T-helper 1 cell treated with Interleukin-12 subunit alpha and Interleukin-12 subunit beta and Interleukin-4 antibody, amounts not matched to agents 30 ng/mL and 1 ng/mL, for 36 hours (primary cell): Measurements from ENCODE around the gene ETF1. TPM values are rescaled to one million over a fixed set of nuclear protein-coding genes. Genes with fewer than 3 reads are reported as not detected.

Experiments used
- intact Hi-C: fragments of 100-400 bp; cut with micrococcal nuclease; formaldehyde crosslinking; loops from one replicate; pipeline ENCODE4 v1.15.1; 2024
- total RNA-seq: library from RNA; stranded (reverse); gene quantifications from 2 replicates; pipeline ENCODE4 v1.2.3, GENCODE V29; 2022

Gene ETF1
- total RNA-seq, 1 donor from 2014 or later = 95.7 TPM

DNA sequence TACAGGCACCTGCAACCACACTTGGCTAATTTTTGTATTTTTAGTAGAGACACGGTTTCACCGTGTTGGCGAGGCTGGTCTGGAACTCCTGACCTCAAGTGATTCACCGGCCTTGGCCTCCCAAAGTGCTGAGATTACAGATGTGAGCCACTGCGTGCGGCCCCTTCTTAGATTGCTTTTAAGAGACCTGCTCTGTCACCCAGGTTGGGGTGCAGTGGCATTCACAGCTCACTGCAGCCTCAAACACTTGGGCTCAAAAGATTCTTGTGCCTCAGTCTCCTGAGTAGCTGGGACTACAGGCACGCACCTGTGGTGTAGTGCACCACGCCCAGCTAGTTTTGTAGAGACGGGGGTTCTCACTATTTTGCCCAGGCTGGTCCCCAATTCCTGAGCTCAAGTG is 21.2 kb upstream of the ETF1 start:
- intact Hi-C loops = no loop called here

DNA sequence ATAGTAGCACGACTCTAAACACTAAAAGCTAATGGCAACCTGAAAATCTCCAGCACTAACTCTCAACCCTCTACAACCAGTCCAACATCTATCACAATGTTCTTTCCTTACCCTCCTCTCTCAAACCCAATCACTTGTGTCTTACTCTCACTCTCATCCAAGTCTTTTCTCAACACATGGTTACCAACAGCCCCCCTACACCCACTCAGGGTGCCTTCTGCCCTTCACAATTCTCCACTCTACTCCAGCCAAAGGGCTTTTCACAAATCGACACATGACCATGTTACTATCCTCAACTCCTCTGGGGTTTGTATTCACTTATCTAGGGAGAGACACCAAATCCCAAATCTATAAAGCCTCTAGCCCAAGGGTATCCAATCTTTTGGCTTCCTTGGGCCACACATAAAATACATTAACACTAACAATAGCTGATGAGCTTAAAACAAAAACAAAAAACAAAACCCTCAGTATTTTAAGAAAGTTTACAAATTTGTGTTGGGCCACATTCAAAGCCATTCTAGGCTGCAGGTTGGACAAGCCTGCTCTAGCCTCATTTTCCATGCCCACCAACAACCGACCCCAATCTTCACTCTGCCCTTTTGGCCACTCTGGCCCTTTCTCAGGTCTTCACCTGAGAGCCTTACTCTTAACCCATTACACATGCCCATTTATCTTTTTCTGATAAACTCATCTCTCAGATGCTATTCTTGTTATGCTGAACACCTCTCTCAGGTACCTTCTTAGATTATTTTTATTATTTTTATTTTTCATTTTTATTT is 20.5 kb upstream of the ETF1 start:
- intact Hi-C loops = no loop called here

DNA sequence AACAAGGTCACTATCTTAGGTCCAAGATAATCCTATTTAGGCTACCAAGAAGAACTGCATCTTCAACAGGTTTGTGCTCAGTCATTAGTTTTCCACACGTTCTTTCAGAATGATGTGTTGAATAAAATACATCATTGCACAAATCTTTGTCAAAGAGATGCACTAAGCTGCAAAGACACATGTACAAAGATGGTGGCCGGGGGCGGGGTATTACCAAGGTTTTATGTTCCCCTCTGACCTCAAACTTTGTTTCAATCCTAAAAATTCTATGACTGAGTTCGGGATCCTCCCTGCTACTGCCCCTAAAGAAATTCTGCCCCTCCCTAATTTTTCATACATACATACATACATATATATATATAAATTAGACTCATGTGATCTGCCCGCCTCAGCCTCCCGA is 17.9 kb upstream of the ETF1 start:
- intact Hi-C loops = no loop called here

DNA sequence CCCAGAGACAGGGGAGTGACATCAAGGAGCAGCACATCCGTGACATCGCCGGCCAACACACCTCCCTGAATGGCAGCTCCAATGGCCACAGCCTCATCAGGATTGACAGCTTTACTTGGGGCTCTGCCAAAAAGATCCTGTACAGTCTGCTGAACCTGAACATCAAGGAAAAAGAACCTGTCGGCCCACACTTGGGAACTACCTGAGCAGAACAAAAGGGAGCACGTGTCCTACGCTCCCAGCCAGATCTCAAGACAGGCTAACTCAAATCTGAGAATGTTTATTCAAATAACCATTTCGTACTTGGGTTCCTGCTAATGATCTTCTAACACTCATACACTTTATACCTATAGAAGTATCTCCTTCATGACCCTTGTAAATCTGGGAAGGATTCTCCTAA is 16.9 kb upstream of the ETF1 start:
- intact Hi-C loops = no loop called here

DNA sequence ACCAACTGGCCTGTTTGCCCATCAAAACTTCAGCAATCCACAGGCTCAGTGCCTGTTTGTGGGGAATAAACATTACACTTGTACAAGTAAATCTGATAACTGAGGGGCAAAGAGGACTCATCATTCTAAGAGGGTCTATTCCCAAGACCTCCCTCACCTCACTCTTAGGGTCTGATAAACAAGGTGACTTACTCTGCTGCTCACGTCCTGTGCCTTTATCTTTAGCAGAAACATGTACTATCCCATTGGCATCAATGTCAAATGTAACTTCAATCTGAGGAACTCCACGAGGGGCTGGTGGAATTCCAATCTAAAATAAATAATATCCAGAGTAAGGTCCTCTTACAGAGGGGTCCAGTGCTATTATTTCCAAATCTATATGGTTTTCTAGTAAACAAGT is 14.6 kb upstream of the ETF1 start:
- intact Hi-C loops = no loop called here

DNA sequence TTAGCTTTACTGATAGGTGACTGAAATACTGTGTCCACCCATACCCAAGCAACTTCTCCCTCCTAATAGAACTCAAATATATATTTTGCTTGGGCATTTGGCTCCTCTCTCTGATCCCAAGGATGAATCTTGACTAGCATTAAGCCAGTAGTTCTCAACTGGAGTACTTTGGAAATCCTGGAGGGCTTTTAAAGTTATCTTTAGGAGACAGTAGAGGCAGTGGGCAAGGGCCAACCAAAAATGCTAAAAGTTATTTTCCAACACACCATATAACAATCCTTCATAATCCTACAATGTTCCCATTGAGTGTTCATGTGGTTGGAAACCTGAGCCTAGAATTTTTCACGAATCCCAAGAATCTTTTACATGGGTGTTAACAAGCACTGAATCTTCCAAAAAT is 11.1 kb upstream of the ETF1 start:
- intact Hi-C loops = no loop called here

DNA sequence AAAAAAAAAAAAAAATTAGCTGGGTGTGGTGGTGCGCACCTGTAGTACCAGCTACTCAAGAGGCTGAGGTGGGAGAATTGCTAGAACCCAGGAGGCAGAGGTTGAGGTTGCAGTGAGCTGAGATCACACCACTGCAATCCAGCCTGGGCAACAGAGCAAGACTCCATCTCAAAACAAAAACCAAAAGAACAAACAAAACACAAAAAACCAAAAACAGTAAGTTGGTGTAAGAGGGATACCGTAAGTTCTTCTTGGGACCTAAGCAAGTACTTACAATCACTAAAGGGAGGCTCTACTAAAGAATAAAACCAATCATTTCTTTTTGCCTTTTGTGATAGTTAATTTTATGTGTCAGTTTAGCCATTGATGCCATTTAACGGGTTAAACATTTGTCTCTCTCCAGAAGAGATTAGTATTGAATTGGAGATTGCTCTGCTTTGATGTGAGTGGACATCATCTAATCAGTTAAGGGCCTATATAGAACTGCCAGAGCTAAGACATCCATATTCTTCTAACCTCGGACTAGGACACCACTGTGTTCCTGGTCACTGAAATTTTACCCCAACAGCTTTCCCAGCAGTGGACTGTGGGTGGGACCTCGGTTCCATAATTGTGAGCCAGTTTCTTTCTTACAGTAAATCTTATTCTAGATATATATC is 10.5 kb upstream of the ETF1 start:
- intact Hi-C loops = no loop called here

DNA sequence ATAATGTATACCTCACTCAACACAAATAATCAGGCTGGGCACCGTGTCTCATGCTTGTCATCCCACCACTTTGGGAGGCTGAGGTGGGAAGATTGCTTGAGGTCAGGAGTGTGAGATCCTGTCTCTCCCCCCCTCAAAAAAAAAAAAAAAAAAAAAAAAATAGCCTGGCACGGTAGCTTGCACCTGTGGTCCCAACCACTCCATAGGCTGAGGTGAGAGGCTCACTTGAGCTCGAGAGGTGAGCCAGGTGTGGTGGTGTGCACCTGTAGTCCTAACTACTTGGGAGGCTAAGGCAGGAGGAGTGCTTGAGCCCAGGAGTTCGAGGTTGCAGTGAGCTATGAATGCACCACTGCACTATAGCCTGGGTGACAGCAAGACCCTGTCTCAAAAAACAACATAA is 9.6 kb upstream of the ETF1 start:
- intact Hi-C loops = no loop called here

DNA sequence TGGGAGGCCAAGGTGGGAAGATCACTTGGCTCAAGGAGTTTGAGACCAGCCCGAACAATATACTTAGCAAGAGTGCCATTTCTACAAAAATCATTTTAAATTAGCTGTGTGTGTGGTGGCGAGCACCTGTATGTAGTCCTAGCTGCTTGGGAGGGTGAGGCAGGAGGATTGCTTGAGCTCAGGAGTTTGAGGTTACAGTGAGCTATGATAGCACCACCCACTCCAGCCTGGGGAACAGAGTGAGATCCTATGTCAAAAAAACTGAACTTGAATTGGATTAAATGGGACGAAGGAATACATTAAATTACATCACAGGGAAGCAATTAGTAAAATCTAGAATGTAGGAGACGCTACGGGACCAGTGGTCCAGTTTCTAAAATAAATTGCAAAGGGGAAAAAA is 6.4 kb upstream of the ETF1 start:
- intact Hi-C loops = loop anchor here (10.0 kb wide), 1 partner anchor 1625 kb away; the partner anchor contains the start of gene CYSTM1

DNA sequence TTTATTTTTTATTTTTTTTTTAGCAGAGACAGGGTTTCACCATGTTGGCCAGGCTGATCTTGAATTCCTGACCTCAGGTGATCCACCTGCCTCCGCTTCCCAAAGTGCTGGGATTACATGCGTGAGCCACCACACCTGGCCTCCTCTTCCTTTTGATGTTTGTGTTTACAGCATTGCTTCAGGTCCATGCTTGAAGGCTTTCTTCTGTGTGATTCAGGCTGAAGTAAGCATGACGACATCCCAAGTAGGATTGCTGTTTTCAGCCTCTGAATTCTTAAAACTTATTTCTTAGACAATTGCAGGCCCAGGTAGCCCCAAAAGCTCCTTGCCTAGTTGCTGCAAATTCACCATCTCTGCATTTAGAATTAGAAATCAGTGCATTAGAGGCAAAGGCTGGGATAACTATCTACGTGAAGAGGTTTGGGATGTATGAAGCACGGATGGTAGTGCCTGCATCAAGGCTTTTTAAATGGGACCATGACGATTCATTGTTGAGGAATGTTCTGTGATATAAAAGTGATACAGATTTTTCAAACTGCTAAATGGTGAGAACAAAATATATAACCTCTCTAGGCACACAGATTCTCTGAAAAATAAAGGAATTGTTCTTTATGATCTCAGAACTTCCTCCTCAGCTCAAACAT is 3.0 kb upstream of the ETF1 start:
- intact Hi-C loops = loop anchor here (10.0 kb wide), 1 partner anchor 1629 kb away; the partner anchor contains the start of gene CYSTM1

DNA sequence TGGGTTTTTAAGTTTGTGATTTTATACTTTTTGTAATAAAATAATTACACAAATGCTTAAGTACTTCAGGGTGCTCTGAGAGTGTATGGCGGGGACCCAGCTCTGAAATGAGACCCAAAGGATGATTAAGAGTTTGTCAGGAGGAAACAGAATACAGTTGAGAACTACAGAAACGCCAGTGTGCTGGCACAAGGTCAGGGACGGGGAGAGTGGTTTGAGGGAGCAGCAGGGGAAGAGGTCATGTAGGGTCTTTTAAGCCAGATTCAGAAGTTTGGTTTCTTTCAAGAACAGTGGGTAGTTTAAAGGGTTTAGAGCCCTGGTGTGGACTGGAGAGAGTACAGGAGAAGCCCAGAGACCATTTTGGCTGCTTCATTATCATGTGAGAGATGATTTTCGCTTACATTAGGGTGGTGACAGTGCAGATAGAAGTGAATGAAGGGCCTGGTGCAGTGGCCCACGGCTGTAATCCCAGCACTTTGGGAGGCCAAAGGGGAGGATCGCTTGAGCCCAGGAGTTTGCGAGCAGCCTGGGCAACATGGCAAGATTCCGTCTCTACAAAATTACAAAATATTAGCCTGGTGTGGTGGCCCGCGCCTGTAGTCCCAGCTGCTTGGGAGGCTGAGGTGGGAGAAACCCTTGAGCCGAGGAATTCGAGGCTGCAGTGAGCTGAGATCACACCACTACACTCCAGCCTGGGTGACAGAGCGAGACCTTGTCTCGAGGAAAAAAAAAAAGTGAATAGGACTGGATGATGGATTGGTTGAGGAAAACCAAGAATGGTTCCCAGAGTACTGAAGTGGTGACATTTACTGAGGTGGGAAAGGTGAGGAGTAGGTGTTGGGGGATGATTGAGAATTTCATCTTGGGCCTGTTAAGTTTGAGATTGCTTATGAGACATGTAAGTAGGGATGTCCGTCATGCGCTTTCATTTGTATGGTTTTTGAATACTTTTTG is 1.4 kb upstream of the ETF1 start:
- intact Hi-C loops = loop anchor here (10.0 kb wide), 1 partner anchor 1630 kb away; the partner anchor contains the start of gene CYSTM1

DNA sequence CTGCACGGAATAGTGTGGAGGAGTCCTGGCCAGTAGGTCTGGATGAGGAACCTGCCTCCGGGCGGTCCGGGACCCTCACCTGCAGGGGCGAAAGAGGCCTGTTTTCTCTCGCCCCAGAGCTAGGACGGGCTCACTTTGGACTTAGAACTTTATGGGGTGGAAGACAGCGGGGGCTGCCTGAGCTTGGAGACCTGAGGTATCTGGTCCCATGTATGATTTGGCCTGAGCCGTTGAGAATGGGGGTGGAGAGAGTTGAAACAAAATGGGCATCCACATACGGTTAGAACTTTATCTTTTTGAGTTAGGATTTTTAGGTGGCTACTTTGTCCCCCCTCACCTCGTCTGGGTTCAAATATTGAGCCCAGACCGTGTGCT is 681 bp upstream of the ETF1 start:
- intact Hi-C loops = loop anchor here (1.0 to 10.0 kb wide), 21 partner anchors 32 to 1858 kb away; partner anchors contain the start of genes ANKHD1, BRD8, CDC23 and CDC25C

DNA sequence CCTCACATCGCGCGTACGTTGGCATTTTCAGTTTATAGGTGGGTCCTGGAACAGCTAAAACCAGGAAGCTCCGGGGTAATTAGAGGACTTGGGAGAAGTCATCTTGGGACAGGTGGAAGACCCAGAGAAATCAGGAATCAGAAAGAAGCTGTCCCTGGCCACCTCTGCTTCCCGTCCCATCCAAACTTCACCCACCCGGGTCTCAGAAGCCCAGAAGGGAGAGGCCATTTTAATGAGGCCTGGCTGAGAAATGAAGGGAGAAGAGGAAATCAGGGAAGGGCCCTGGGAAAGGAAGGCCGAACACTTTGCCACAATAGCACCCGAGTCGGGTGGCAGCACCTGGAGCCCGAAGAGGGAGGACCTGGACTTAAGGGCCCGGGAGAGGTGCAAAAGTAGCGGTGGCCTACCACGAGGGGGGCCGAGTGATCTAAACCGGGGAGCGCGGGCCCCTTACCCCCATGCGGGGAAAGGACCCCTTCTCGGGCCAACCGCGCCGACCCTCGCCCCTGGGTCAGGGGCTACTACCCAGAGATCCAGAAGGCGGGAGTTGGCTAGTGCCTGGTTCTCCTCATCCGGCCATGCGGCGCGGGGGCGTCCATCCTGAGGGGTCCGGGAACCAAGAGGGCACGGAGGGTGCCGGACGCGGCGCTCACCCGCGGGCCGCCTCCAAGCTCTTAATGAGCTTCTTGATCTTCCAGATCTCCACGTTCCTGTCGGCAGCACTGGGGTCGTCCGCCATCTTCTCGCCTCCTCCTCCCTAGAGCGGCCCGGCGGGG is 668 bp downstream of the ETF1 start:
- intact Hi-C loops = loop anchor here (2.0 to 10.0 kb wide), 4 partner anchors 798 to 1632 kb away; partner anchors contain the start of genes CYSTM1, PAIP2 and PURA

DNA sequence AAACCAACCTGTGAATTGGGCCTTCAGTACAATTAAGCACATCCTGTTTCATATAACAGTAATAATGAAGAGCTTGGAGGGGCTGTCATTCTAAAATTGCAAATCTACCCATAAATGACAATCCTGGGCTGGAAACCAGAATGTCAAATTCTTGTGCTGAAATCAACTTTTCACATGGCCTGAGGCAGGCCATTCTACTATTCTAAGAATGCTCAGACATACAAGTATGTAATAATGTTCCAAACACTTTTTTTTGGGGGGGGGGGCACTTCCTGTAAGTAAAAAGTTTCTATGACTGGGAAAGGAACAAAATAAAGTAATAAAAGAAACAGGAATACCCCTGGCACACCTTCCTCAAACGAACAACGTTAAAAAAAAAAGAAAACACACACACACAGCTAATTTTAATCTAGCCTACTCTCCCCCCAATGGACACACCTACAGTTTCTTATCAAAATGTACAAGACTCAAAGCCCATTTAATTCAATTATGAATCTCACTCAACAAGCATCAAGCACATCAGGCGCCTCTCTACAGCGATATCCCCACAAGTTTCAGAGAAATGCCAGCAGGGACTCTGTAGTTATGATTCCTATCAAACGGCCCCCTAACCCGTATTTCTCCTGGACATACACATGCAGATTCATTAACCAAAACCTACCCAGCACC is 1.4 kb downstream of the ETF1 start:
- intact Hi-C loops = loop anchor here (2.0 to 10.0 kb wide), 4 partner anchors 799 to 1633 kb away; partner anchors contain the start of genes CYSTM1, PAIP2 and PURA

DNA sequence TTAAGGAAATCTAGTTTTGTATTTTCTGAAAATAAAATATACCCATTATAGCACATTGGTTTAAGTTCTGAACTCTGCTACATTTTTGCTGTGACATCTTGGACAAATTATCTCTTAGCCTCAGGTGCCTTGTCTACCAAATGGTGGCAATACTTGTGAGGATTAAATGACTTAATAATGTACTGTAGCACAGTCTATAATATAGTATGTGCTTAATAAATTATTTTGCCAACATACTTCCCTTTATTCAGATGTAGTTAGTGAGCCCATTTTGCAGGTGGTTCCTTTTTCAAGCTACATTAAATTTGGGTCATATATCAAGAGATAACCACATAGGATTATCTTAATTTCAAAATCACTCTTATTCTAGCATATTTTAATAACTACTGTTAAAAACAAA is 3.2 kb downstream of the ETF1 start:
- intact Hi-C loops = loop anchor here (10.0 kb wide), 1 partner anchor 1635 kb away; the partner anchor contains the start of gene CYSTM1

DNA sequence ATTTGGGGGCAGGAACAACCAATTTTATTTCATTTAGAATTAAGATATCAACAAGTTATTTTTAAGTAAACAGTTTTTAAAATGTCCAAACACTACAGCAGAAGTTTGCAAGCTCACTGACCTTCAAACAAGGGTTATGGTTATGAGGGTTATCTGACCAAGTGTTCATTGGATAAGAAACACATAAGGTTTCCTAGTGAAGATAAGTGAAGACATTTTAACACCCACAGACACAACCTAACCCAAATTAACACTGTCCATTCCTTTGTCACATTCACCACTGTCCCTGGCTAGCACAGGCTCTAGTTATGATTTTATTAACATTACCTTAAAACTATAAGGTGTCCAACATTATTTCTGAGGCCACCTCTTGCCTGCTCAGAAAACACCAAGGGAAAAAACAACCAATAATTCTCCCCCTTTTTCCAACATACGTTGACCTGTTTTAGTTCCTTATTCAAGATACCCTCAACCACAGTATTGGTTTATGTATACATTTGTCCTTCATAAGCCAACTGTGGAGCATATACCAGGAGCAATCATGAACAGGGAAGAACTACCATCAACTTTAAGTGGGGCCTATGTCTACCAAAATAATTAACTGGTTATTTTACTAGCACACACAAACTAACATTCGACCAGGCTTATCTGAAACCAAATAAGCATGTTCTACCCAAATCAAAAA is 4.0 kb downstream of the ETF1 start:
- intact Hi-C loops = no loop called here

DNA sequence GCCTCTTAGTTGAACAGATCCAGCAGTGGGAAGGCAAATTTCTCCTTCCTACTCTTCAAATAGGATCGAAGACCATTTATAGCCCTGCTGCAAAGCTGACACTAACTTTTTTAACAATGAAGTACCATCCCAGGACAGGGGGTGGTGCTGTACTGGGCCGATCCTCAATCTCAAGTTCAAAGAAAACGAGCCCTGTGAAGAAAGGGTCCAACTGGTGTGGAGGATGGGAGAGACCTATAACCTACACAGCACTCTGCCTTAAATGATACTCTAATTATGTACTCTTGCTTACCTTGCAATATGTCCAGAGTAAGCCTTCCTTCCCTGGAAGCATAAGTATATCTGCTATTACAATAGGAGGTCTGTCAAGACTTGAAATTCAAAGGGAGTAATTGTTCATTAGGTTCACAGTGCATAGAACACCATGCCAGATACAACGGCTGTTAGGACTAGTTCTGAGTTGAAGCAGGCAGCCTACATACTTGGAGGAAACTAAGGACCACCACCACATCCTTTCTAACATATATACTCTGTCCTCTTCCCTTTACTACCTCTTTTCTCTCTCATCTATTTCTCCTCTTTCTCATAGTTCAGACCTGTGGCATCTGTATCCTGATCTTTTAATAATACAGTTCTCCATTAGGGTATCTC is 6.2 kb downstream of the ETF1 start:
- intact Hi-C loops = no loop called here

DNA sequence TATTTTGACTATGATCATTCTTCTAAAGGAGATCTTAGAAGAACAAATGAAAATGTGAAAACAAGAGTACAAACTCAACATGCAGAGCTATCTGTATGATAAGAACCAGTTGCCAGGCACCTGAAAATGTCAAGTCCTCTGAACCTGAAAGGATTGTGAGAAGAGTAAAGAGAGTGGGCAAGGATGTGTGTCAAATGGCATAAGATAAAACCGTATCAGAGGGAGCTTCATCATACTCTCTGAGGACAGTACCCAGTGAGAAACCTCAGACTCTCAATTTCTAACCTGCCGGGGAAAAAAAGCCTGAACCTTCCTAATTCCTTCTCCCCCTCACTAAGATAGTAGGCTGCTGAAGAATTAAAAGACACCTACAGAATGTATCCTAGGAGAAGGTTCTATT is 6.8 kb downstream of the ETF1 start:
- intact Hi-C loops = no loop called here
